GM19193 (cell line): ENCODE results near the gene THBS3.

Experiments
- POLR2A ChIP-seq: IDR thresholded peaks from 4 replicates; pipeline ENCODE4 v1.6.1; 2011; ENCODE audit not compliant: insufficient read depth, insufficient read length; ENCODE audit errors: extremely low read depth

THBS3 gene

DNA sequence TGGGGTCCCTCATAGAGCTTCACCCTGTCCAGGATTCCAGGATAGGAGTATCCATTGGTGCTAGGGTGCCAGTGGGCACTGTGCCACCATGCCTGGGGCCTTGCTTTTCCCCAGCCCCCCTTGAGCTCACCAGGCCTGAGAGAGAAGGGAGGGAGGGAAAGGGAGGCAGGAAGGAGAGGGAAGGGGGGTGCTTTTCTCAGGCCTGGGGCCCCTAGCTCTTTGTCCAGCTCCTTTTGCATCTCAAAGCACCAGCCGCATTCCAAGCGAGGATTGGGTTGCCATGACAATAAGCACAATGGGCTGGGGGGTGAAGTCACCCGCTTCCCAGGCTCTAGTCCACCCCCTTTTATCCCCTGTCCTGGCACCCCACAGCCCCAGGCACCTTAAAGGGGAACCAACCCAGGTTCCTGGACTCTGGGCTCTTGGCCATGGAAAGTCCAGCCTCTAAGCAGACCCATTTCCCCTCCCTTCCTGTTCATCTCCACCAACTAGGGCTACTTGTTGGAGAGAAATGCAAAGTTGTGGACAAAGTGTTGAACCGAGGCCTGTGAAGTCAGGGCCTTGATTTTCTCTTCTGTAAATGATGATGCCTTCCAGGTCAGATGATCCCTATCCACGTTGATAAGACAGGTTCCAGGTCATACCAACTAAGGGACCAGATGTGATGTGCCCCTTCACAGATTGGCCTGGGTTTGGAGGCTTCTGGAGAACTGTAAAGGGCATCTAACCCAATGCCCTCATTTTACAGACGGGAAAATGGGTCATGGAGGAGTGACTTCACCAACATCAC, 11.4 kb downstream of the THBS3 start:
- no peak for TF ChIP-seq POLR2A

GRCh38 chr1:155195201-155196102, 12.2 kb downstream of the THBS3 start:
- TF ChIP-seq POLR2A = no peak

DNA sequence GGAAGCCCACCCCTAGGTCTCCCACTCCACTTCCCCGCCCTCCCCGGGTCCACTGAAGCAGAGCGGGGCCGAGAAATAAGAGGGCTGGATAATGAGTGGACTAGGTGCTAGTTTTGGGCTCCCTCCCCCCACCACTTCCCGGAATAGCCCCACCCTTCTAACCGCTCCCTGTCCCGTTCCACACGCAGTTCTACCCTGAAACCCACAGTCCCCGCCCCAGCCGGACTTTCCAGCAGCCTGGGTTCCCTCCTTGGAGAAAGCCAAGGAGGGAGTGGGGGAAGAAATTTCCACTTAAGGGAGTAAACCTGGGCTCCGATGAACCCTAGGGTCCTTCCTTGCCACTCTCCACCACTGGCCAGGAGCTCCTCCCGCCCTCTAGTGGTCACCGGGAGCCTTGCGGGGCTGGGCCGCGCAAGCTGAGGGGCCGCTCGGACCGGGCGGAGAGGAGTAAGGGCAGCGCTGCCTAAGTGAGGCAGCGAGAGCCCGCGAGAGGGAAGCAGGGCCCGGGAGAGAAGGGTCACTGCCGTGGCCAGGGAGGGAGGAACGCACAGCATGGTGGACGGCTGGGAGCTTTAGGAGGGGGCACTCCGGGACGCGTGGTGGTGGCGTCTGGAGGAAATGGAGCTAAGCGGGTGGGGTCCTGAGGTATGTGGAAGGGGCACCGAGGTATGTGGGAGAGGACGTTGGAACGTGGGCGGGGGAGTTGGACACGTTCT, 14.3 kb downstream of the THBS3 start:
- no peak for TF ChIP-seq POLR2A

DNA sequence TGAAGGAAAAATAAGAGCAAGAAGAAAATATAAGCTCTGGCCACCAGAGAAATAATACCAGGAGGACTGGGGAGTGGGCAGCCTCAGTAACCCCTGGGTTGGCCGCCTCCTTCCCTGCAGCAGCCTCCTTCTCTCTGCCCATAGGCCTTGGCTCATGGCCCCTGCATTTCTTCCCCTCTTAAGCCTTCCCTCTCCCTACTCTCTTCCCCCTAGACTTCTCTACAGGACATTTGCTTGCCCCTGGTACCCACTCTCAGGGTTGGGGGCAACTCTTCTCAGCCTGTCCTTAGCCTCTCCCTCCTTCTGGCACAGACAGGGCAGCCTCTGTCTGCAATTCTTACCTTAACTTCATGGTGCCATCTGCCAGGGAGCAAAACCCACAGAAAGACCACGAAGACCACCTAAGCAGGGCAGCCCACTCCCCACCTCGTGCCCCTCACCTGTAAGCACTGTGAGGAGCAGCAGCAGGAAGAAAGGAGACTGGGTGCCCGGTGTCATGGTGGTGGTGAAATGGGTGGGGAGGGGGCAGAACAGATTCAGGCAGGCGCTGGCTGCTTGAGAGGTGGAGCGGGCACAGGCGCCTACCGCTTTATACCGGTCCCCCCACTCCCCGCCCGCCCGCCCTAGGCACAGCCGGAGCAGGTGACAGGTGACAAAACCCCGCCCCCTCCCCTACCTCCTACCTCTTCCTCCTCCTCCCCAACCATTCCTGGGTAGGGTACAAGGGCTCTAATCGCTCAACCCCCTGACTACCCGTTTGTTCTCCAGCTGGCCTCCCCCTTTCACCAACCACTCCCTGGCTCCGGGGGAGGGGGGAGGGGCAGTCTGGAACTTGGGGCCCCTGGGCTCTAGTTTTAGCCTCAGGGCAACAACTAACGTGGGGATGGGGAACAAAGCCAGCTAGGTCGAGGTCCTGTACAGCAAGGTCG, 15.1 kb downstream of the THBS3 start:
- TF ChIP-seq POLR2A = no peak

DNA sequence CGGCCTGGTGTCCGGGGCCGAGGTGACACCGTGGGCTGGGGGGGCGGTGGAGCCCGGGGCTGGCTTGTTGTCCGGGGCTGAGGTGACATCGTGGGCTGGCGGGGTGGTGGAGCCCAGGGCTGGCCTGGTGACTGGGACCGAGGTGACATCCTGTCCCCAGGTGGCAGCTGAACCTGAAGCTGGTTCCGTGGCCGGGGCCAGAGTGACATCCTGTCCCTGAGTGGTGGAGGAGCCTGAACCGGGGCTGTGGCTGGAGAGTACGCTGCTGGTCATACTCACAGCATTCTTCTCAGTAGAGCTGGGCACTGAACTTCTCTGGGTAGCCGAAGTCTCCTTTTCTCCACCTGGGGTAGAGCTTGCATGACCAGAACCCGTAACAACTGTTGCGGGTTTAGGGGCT, 15.8 kb downstream of the THBS3 start:
- TF ChIP-seq POLR2A = no peak

- no peak for TF ChIP-seq POLR2A
Observed at GRCh38 chr1:155188268-155188667, 19.4 kb downstream of the THBS3 start.

GRCh38 chr1:155187456-155187891, 20.2 kb downstream of the THBS3 start:
- no peak for TF ChIP-seq POLR2A

GRCh38 chr1:155186794-155187455, 20.8 kb downstream of the THBS3 start:
- no peak for TF ChIP-seq POLR2A

DNA sequence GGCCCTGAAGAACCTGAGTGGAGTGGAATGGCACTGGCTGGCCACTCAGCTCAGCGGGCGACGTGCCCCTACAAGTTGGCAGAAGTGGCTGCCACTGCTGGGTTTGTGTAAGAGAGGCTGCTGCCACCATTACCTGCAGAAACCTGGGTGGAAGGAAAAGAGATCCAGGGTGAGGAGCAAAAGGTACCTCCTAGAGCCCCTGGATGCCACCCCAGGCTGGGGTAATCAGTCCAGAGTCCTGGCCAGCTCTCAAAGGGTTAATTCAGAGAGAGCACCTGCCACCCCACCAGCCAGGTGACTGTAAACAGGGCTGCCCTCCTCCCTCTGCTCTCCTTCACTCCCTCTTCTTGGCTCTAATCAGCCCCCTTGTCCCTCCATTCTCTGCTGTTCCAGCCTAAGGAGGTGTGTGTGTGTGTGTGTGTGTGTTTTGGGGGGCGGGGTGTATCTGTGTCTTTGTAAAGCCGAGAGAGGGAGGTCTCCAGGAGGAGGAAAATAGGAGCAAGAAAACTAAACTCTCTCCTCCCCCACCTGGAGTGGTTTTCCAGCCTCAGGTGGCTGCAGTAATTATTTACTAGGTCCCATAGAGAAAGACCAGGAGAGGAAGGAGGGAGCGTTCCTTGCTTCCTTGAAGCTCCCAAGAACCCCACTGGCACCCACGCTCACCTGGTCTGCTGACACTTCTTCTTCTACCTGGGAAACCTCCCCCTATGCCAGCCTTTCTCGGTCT, 21.5 kb downstream of the THBS3 start:
- no peak for TF ChIP-seq POLR2A

DNA sequence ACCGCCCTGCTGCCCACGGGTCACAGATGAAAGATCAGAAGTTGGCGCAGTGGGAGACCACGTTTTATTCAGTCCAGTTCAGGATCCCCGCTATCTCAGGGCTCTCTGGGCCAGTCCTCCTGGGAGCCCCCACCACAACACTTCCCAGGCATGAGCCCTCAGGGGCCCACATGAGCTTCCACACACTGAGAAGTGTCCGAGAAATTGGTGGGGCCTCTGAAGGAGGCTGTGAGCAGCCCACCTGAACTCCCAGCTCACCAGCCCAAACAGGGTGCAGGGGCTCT, 22.0 kb downstream of the THBS3 start:
- no peak for TF ChIP-seq POLR2A

- TF ChIP-seq POLR2A = peak; percentile 56
Observed at GRCh38 chr1:155184835-155185782, 22.6 kb downstream of the THBS3 start.

GRCh38 chr1:155184351-155184811, 23.3 kb downstream of the THBS3 start:
- TF ChIP-seq POLR2A = no peak
